ENCODE measurements around the gene FUT1. TPM values are rescaled to one million over a fixed set of nuclear protein-coding genes. Genes with fewer than 3 reads are reported as not detected.
A peak's percentile ranks its signal among the peaks of the same experiment; 100 is the strongest.

Gene FUT1
- total and polyA plus RNA-seq, 9 of the 15 experiments (the other 6 are each of a cell fraction or from before 2014, with no cell fraction given): 2.3 to 18.5 (median 8.8) TPM

- Histone ChIP-seq H3K9me3 (replicated peaks; ENCODE audit: control insufficient read depth, insufficient read depth, low read depth, low read length) (no peaks in the 10 kb centered on the region), H3K9me1 (ENCODE audit: control insufficient read depth, insufficient read depth, low read length) (no peaks in the 10 kb centered on the region), H2AFZ (ENCODE audit: low read depth, low read length) (no peak overlapping the region), H3K27ac (ENCODE audit: extremely low read depth, low read depth, low read length) (no peak overlapping the region), H4K20me1 (replicated peaks; ENCODE audit: control insufficient read depth, insufficient read depth, low read length) (no peaks in the 10 kb centered on the region), H3K4me3 (no peak overlapping the region), H3K36me3 (ENCODE audit: control insufficient read depth, insufficient read depth, low read length) (no peaks in the 10 kb centered on the region), H3K27me3 (ENCODE audit: control insufficient read depth in 2 of 2, insufficient read depth in 2 of 2, low read length in 2 of 2) (no peaks in the 10 kb centered on the region), H3K9ac (ENCODE audit: insufficient read depth in 1 of 2, low read depth in 2 of 2, low read length in 2 of 2) (no peak overlapping the region), H3K79me2 (ENCODE audit: control insufficient read depth, insufficient read depth, low read length) (no peaks in the 10 kb centered on the region), H3K4me1 (replicated peaks in 1 of 2; ENCODE audit: control insufficient read depth in 2 of 2, insufficient read depth in 2 of 2, low read length in 2 of 2) (peaks cover 0 to 10% of the 10 kb centered on the region in 2 experiments; a peak in 3 of 5 replicates), H3K4me2 (ENCODE audit: insufficient read depth, low read length) (no peak overlapping the region)
- no peak for ATAC-seq
- WGBS (ENCODE audit: insufficient coverage, low coverage, missing lambda C conversion rate): 75% methylated on average over 13 of the region's 13 CpGs
- in situ Hi-C loops (cut with MboI): no loop called here
- no peak for FAIRE-seq
- TF ChIP-seq MAFF (IDR thresholded peaks at IDR 0.05; ENCODE audit: low read length) (no peak), TFE3 (CRISPR knock-in tag; IDR thresholded peaks at IDR 0.05) (peak; percentile 58), ZNF384 (IDR thresholded peaks at IDR 0.05; ENCODE audit: low read depth, low read length) (no peak)
- no TSS peak for BruUV-seq (replicated peaks)
- CTCF ChIA-PET (ENCODE audit: low intra/inter-chr PET ratio): no interaction called here
- POLR2A ChIA-PET: no interaction called here
- intact Hi-C loops (cut with micrococcal nuclease): no loop called here
- DNase-seq (ENCODE audit: extremely low read depth in 1 of 4, low spot score in 3 of 4): no peak
Measured at GRCh38 chr19:48772503-48772953, 20.1 kb upstream of the FUT1 start.

Data from K562 (cell line).